HuH-7 (cell line): ENCODE measurements around the gene NLRC3.

Experiments used
- DNase-seq: peaks from one replicate; pipeline ENCODE4 v3.0.0; 2011; ENCODE audit warnings: low spot score

NLRC3 gene

DNA sequence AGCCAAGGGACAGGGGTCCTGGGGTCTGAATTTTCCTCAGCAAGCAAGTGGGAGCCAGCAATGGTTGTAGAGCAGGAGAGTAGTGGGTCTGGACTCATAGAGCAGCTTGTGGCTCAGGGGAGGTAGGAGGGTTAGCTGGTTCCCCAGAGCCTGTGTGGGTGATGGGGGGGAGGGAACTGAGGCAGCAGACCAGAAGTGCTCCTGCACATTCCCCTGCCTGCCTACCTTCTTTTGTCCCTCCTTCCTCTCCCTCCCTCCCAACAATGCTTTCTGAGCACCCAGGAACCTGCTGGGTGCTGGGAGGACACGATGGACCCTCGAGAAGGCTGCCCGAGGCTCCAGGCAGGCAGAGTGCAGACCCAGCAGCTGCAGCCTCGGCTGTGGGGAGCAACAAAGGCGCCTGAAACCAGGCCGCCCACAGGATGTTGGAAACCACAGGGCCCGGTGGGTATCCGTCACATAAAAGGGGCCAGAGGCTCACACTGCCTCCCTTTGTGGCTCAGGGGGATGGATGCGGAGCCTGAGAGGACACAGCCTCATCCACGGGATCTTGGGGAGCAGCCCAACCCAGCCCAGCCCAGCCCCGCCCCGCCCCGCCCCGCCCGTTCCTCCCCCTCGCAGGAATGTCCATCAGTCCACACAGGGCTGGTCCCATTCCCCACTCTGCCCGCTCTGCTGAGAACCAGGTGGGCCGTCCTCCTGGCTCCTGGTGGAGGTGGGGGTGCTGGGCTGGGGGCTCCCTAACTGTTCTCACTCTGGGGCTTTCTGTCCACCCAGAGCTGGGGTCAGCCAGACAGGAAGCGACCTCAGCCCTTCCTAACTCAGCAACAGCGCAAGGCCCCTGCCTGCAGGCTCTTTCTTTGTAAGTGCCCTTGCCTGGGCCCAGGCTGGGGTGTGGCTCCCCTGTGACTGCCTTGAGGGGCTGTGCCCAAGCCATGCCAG is 1.7 kb upstream of the NLRC3 start:
- no peak for DNase-seq

- no peak for DNase-seq
Observed at GRCh38 chr16:3578121-3578520, 918 bp upstream of the NLRC3 start.

- DNase-seq: no peak
Observed at GRCh38 chr16:3576211-3576610, 992 bp downstream of the NLRC3 start.

DNA sequence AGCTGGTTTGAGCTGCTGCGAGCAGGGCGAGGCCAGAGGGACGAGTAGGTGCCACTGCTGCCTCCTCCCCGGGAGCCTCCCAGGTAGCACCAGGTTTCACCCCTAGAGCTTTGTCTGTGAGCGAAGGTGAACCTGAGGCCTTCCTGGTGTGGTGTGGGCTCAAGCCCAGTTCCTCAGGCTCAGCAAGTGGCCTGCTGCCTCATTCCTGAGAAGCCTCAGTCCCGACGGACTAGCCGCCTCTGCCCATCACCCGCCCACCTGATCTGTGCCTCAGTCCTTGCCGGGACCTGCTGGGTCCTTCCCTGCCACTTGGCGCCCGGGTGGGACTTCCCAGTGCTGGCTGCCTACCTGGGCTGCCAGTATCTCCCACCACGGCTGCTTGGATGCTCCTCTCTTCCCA is 1.7 kb downstream of the NLRC3 start:
- no peak for DNase-seq

GRCh38 chr16:3574195-3574594 is 3.0 kb downstream of the NLRC3 start:
- DNase-seq: no peak

- no peak for DNase-seq
Observed at GRCh38 chr16:3573146-3573815, 3.9 kb downstream of the NLRC3 start.

DNA sequence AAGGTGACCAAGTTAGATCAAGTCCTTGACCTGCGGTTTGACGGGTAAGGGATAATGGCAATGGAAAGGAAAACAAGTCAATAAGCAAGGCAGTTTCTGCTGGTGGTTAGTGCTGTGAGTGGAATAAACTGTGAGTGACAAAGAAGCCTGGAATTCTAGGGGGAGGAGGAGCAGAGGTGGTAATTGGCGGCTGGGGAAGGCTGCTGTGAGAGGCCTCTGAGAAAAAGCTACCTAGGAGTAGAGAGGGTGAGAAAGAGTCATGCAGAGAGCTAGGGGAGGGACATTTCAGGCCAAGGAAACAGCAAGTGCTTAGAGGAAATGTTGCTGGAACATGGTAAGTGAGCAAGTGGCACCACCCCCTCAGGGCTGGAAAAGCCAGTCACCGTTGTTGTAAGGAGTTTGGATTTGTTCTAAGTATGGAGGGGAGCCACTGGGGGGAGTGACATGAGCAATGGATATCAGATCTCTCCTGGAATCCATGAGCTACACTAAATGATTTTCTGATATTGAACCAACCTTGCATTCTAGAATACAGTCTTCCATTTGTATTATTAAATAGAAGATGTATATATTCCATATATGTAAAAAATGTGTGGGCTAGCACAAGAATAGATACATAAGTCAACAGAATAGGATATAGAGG is 6.7 kb downstream of the NLRC3 start:
- DNase-seq: no peak

DNA sequence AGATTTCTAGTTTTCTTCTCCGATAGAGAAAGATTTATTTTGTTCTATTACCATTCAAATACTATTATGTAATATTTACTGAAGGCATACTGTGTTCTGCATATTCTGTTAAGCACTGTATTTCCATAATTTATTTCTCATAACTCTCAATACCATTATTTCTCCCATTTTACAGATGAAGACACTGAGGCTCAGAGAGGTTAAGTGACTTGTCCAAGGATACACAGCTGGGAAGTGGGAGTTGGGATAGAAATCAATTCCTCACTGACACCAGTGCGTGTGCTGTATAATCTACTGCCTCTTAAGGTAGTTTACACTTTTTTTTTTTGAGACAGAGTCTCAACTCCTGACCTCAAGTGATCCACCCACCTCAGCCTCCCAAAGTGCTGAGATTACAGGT is 7.4 kb downstream of the NLRC3 start:
- no peak for DNase-seq

DNA sequence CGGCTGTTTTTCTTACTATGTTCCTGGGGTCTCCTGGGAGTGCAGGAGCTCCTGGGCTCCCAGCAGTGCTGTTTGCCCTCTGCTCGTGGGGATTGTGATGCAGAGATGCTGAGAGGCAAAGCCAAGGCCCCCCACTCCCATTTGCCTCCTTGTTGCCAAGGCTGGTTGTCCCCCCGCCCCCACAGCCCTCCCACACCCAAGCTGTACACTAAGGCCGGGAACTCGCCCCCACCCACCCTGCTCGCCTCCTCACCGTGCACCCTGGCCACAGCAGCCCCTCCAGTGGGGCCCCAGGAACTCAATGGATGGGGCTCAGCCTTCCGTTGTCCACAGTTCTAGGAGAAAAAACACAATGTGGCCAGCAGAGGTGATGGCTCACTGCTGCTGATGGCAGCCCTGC is 10.2 kb downstream of the NLRC3 start:
- DNase-seq: no peak

DNA sequence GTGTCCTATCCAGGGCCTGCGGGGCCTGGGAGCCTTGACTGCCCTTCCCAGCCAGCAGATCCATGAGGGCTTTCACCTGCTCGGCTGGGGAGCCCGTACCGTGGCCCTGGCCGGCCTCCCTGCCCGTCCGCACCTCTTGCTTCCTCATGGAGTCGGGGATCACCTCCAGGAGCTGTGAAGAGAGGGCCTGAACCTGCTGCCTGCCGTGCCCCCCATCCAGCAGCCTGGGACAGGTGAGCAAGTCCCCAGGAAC is 12.4 kb downstream of the NLRC3 start:
- DNase-seq: no peak

DNA sequence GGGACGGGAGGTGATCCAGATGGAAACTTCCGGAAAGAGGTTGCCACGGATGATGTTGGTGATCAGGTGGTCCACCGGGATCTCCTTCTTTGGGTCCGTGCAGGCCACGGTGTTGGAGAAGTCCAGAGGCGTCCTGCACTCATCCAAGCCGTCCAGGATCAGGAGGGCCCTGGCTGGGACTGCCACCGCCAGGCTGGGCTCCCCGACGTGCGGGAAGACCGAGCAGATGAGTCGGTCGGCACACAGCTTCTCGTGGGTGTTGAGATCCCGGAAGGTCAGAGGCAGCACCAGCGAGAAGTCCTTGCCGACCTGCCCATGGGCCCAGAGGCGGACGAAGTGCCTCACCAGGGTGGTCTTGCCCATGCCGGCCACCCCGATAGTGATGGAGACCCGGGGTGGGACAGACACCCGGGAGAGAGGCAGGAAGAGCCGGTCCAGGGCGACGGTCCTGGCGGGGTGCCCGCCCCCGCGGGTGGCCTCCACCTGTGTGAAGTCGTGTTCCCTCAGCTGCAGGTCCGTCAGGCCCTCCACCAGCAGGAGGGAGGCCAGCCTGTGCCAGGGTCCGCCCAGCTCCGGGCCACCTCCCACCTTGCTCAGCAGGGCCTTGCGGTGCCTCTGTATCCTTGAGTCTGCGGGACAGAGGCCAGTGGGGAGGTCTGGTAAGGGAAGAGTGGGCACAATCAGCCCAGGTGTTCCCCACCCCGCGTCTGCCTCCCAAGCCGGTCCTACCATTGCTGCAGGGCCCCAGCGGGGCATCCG is 12.9 kb downstream of the NLRC3 start:
- no peak for DNase-seq

DNA sequence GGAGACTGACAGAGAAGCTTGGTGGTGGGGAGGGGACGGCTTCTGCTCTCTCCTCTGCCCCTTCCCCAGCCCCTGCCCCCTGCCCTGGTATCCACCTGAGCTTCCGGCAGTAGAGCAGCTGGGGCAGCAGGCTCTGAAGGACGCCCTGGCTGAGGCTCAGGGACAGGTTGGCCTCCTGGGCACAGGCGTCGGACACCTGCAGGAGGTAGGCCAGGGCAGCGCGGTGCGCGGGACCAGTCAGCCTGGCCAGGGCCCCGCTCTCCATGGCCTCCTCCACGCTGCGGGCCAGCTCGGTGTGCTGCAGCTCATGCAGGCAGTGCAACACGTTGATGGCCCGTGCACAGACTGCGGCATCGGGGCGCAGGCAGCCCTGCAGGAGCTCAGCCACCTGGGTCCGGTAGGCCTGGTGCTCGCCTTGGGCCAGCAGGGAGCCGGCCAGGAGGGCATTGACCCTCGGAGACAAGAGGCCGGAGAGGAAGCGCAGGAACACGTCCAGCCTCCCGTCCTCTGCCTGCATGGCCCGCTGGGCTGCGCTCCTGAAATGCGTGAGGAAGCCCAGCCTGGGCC is 14.2 kb downstream of the NLRC3 start:
- DNase-seq: no peak

DNA sequence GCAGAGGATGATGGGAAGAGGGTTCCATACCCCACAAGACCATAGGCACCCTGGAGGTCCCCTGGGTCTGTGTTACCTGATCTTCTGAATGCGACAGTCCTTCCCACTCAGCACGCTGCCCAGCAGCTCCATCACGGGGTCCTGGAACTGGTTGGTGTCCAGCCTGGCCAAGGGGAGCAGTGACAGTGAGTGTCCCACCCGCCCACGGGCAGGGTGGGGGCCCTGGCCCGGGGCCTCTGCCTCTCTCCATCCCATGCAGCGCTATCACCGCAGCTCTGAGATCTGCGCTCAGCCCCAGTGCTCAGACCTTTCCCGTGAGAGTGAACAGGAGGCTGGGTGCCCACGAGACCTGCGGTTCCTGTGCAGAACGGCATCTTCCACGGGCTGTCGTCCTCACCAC is 15.6 kb downstream of the NLRC3 start:
- no peak for DNase-seq

GRCh38 chr16:3554351-3554928 is 22.8 kb downstream of the NLRC3 start:
- DNase-seq: no peak

DNA sequence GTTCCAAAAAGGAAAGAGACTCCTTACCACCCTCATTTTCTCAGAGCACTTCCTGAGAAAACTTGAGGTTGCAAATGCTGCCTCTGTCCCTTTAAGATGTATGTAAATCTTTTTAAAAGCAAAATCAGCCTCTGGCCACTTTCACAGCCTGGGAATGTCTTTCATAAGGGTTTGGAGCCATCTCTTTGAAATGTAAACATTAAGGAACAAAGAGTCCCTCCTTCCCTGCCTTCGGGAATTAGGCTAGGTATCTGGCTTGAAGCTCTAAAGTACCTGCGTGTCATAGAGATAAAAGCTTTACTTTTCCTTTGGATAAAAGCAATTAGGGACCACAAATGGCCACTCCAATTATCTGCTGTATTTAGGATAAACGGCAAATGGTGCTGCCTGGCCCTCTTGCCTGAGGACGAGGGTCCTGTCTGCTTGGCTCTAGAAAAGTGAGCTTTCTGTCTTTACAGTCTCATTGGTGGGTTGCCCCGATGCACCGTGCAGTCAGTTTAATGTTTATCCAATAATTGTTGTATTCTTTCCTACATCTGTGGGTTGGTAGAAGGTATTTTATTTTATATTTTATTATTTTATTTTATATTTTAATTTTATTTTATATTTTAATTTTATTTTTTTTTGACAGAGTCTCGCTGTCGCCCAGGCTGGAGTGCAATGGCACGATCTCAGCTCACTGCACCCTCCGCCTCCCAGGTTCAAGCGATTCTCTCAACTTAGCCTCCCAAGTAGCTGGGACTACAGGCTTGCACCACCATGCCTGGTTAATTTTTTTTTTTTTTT is 23.9 kb downstream of the NLRC3 start:
- no peak for DNase-seq

- no peak for DNase-seq
Observed at GRCh38 chr16:3550851-3551847, 26.1 kb downstream of the NLRC3 start.

GRCh38 chr16:3549906-3550305 is 27.3 kb downstream of the NLRC3 start:
- DNase-seq: no peak

- DNase-seq: no peak
Observed at GRCh38 chr16:3548859-3549258, 28.3 kb downstream of the NLRC3 start.

DNA sequence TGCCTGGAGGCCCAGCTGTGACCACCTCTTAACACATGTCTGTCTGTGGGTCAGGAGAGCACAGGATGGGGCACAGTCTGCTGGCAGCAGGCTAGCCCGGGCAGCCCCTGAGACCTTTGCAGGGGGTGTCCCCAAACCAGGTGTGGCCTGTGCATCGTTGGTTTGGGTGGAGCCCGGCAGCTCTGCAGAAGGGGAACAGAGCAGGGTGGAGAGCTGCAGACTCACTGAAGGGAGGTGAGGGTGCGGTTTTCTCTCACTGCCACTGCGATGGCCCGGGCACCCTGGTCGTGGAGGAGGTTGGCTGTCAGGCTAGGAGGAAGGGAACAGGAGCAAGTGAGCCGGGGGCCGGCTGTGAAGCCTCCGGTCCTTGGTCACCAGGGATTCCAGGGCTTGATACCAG is 28.8 kb downstream of the NLRC3 start:
- DNase-seq: no peak
